ENCODE data around the gene SSBP4. TPM values are rescaled to one million over a fixed set of nuclear protein-coding genes. Genes with fewer than 3 reads are reported as not detected.
A peak's percentile ranks its signal among the peaks of the same experiment; 100 is the strongest.

The SSBP4 gene
- total and polyA plus RNA-seq, 12 donors, result 17.6 to 51.6 (median 30.1) TPM

GRCh38 chr19:18435178-18435841, 16.1 kb downstream of the SSBP4 start:
- Histone ChIP-seq H3K27ac (no peak overlapping the region), H3K27me3 (peaks cover 0 to 23% (median 0%) of the 10 kb centered on the region in 7 donors), H3K4me1 (peaks cover 11 to 59% (median 38%) of the 10 kb centered on the region in 9 donors), H3K4me3 (no peak overlapping the region), H3K36me3 (peaks cover 0 to 29% (median 0%) of the 10 kb centered on the region in 9 donors), H3K9me3 (no peaks in the 10 kb centered on the region)
- ATAC-seq (no peak), DNase-seq (no peak)
- intact Hi-C loops (cut with DNase I), result no loop called here
- WGBS, 2 donors, result 95 to 96% methylated on average over 45 to 49 of the region's 49 CpGs
- TF ChIP-seq, protein P1, sequence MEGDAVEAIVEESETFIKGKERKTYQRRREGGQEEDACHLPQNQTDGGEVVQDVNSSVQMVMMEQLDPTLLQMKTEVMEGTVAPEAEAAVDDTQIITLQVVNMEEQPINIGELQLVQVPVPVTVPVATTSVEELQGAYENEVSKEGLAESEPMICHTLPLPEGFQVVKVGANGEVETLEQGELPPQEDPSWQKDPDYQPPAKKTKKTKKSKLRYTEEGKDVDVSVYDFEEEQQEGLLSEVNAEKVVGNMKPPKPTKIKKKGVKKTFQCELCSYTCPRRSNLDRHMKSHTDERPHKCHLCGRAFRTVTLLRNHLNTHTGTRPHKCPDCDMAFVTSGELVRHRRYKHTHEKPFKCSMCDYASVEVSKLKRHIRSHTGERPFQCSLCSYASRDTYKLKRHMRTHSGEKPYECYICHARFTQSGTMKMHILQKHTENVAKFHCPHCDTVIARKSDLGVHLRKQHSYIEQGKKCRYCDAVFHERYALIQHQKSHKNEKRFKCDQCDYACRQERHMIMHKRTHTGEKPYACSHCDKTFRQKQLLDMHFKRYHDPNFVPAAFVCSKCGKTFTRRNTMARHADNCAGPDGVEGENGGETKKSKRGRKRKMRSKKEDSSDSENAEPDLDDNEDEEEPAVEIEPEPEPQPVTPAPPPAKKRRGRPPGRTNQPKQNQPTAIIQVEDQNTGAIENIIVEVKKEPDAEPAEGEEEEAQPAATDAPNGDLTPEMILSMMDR (IDR thresholded peaks at IDR 0.05), result no peak

- no peaks in the 10 kb centered on the region for H3K9me3 ChIP-seq
- H3K4me1 ChIP-seq, result peaks cover 11 to 59% (median 38%) of the 10 kb centered on the region in 9 donors
- intact Hi-C loops (cut with DNase I), result no loop called here
- H3K27me3 ChIP-seq, result peaks cover 0 to 23% (median 0%) of the 10 kb centered on the region in 7 donors
- H3K4me3 ChIP-seq, result peak overlapping the region in 5 of 10 donors; percentile 52 to 80 (median 66)
- DNase-seq (no peak), ATAC-seq (no peak)
- TF ChIP-seq, protein P1 (IDR thresholded peaks at IDR 0.05), result no peak
- H3K36me3 ChIP-seq, result peaks cover 0 to 26% (median 0%) of the 10 kb centered on the region in 9 donors
- 82 to 85% methylated on average over 46 of the region's 46 CpGs for WGBS, 2 donors
- peak overlapping the region in 6 of 10 donors; percentile 50 to 83 (median 70) for H3K27ac ChIP-seq
Measured at GRCh38 chr19:18435842-18436670, 16.9 kb downstream of the SSBP4 start.

- H3K4me3 ChIP-seq, result peak overlapping the region; percentile 52 to 81 (median 60)
- WGBS, 2 donors, result 23% methylated on average over 63 to 67 of the region's 67 CpGs
- peak; percentile 84 to 91 for DNase-seq
- no peaks in the 10 kb centered on the region for H3K9me3 ChIP-seq
- TF ChIP-seq, protein P1 (IDR thresholded peaks at IDR 0.05), result peak in 4 of 9 donors; percentile 9 to 29 (median 18)
- peaks cover 0 to 22% (median 0%) of the 10 kb centered on the region in 9 donors for H3K36me3 ChIP-seq
- ATAC-seq, result peak; percentile 41 to 72 (median 60)
- intact Hi-C loops (cut with DNase I), result no loop called here
- peaks cover 0 to 23% (median 0%) of the 10 kb centered on the region in 7 donors for H3K27me3 ChIP-seq
- H3K27ac ChIP-seq, result peak overlapping the region in 9 of 10 donors; percentile 39 to 89 (median 74)
- H3K4me1 ChIP-seq, result peaks cover 11 to 59% (median 38%) of the 10 kb centered on the region in 9 donors
Measured at GRCh38 chr19:18436671-18437490, 17.7 kb downstream of the SSBP4 start.

Measured in heart right ventricle (tissue), 16 donors.